HG03571 (cell line): Measurements from ENCODE around the gene PPP2CA.
"Not testable (repeated sequence)": the region's sequence is repeated elsewhere in the genome, so short reads cannot be mapped to it uniquely, and the experiment has no call there.

Experiments used
- ATAC-seq: cut with Tn5 transposase; IDR thresholded peaks from one replicate; pipeline ENCODE4 v1.9.1; 2021; ENCODE audit not compliant: unreplicated experiment

PPP2CA gene

DNA sequence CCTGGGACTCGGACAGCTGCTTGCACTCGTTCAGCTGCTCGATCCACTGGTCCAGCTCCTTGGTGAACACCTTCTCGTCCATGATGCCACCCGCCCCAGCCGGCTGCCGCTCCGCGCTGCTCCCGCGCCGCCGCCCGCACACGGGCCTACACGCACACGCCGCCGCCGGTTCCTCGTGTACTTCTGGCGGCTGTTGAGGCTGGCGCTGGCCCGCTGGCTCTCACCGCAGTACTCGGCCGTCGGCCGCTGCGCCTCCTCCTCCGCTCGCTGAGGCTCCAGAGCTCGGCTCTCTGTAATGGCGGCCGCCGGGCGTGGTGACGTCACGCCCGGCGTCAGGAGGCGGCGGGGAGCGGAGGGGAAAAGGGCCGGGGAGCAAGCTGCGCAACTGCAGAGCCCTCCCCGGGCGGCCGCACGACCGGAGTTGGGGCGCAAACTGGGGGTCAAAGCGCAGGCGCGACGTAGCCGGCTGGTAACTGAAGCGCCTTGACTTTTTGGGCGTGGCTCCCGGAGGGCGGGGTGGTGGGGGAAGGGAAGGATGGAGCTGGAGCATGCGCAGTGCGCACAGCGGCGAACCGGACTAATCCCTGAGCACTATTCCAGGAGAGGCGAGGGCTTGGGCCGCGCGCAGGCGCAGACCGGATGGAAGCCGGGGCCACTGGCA, at the start of gene PPP2CA:
Gene PPP2CA, minus strand, starts transcription at position 294 of the 661 bp plus-strand sequence. Its CDS starts 212 bp downstream, at position 82.
- ATAC-seq: peak; percentile 82

DNA sequence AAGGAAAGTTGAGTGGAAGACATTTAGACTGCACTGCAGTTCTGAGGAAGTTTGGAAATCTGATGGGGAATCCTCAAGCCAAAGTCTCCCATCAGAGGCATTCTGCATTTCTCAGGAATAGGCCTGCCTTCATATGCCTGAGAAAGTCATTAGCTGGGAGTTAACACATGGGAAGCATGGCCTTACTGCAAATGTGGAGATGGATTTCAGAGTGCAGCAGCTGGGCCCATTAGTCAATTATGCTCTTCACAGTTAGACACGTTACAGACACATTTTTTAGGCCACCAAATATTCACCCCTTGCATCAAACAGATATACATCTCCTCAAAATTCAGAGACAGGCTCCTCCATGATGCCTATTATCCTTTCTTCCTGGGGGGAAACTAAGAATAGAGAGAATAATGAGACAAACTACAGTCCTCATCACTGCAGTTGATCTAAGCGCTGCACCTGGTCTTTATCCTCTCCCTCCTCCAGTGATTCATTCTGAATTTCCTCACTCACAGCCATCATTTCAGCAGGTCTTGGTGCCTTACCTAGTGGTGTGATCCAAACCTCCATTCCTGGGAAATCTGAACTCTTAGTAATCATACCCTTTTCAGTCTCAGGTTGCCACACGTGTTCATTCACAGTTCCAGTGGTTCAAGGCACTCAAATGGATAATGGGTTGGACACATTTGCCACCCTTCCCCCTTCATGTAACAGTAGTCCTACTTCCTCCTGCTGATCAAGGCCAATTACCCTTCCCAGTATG, 47.9 kb upstream of the PPP2CA start:
- no peak for ATAC-seq

DNA sequence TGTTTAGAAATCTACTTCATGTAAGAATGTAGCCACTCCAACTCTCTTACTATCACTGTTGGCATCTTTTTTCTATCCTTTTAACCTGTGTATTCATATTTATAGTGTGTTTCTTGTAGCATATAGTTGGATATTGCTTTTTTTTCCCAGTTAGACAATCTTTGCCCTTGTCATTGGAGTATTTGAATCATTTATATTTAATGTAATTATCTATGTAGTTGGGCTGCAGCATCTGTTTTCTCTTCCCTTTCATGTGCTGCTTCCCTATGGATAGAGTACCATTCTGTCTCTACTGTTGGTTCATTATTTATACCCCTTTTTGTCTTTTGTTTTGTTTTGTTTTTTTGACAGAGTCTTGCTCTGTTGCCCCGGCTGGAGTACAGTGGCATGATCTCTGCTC, 45.2 kb upstream of the PPP2CA start:
- ATAC-seq: no peak

DNA sequence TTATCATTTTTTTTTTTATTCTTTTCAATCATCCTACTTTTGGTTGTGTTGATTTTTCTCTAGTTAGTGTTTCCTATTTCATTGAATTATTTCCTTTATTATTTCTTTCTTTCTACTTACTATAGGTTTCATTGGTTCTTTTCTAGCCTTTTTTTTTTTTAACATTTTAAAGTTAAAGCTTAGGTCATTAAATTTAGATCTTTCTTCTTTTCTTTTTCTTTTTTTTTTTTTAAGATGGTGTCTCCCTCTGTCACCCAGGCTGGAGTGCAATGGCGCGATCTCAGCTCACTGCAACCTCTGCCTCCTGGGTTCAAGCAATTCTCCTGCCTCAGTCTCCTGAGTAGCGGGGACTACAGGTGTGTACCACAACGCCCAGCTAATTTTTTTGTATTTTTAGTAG, 43.0 kb upstream of the PPP2CA start:
- no peak for ATAC-seq

DNA sequence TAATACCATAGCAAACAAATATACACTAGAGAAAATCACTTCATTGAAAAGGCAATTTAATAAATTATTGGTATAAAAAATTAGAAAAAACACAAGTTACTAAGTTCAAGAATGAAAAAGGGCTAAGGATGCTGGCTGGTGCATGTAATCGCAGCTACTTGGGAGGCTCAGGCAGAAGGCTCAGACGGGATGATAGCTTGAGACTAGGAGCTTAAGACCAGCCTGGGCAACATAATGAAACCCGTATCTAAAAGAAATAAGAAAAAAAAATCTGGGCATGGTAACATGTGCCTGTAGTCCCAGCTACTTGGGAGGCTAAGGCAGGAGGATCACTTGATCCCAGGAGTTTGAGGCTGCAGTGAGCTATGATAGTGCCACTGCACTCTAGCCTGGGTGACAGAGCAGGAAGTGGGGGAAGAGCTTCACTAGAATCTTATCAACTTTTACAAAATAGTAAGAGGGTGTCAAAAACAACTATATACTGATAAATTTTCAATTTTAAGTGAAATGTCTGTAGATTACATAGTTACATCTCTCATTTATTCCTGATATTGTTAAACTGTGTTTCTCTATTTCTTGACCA, 42.2 kb upstream of the PPP2CA start:
- ATAC-seq: no peak

DNA sequence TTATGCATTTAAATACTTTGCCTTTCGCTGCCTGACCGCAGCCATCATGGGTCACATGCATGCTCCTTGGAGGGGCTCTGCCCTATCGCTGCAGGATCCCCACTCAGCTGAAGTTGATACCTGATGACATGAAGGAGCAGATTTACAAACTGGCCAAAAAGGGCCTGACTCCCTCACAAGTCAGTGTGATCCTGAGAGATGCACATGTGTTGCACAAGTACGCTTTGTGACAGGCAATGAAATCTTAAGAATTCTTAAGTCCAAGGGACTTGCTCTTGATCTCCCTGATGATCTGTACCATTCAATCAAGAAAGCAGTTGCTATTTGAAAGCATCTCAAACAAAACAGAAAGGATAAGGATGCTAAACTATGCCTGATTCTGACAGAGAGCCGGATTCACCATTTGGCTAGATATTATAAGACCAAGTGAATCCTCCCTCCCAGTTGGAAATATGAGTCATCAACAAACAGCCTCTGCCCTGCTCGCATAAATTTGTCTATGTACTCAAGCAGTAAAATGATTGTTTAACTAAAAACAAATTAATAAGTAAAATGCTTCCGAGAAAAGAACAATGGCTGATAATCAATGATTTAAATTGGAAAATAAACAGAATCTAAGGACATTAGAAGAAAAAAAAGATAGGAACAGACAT, 41.6 kb upstream of the PPP2CA start:
- no peak for ATAC-seq

DNA sequence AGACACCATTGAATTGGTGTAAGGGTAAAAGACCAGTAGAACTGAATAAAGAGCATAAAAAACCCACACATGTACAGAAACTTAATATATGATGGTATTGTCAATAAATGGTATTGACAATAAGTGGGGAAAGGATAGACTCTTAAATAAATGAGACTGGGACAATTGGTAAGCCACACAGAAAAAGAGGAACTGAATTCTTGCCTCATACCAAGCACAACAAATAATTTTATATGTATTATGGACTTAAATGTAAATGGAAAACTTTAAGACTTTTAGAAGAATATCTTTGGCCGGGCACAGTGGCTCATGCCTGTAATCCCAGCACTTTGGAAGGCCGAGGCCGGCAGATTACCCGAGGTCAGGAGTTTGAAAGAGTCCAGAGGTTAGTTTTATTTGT, 37.9 kb upstream of the PPP2CA start:
- ATAC-seq: no peak

DNA sequence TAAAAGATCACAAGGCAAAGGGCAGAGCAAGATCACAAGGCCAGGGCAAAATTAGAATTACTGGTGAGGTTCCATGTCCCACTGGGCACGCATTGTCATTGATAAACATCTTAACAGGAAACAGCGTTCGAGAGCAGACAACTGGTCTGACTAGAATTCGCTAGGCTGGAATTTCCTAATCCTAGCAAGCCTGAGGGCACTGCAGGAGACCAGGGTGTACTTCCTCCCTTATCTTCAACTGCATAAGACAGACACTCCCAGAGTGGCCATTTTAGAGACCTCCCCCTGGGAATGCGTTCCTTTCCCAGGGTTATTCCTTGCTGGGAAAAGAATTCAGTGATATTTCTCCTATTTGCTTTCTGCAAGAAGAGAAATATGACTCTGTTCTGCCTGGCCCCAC, 36.8 kb upstream of the PPP2CA start:
- not testable (repeated sequence) for ATAC-seq

DNA sequence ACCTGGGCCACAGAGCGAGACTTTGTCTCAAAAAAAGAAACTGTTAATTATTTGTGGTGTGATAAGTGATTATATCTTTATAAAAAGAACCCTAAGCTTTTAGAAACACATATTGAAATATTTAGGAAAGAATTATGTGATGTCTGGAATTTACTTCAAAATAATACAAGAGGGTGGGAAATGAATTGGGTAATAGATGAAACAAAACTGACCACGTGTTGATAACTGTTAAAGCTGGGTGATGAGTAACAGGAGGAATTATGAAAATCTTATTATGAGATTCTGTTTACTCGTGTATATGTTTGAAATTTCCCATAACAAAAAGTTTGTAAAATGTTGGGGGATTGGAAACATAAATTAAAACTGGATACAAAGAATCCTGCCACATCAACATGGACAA, 33.0 kb upstream of the PPP2CA start:
- ATAC-seq: no peak

DNA sequence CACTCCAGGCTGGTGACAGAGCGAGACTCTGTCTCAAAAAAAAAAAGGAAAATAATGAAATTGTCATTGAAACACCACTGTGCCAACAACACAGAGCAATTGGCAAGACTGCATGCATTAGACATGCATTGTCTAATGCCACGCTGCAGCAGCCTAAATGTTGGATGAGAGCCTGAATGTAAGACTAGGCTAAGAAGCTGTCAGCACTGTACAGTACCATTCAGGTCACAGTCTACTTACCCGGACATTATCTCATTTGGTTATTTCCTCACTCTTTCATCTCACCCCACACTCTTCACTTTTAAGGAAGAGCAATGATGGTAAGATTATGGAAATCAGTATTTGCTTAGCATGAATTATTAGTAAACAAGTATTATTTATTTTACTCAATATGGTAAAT, 31.3 kb upstream of the PPP2CA start:
- no peak for ATAC-seq

DNA sequence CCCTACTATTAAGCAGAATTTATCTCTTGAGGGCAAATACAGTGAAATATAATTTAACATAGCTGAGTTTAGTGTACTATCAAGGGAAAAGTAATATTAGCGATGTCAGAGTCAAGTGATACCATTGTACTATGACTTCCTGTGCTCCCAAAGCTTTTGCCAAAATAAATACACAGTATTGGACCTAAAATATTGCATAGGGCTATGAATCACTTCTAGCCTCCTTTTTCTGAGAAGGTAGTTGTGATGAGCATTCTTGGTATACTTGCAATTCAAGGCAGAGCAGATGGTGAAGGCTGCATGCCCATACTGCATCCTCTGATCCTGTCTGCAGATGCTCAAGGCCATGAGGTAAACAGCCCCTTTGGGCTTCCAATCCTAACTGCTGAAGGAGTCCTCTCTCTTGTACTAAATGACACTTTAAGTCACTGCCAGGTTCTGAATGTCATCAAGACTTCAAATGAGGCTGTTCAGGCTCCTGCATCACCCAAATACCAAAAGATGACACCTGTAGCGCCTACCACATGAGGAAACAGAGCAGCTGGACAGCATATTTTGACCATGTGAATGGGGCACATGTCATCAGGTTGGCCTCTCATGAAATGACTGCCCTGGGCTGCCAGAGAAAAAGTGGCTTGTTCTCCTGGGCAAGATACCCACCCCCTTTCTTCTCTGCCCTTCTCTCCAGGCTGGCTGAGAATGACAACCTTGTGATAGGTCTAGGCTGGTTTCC, 29.7 kb upstream of the PPP2CA start:
- no peak for ATAC-seq

DNA sequence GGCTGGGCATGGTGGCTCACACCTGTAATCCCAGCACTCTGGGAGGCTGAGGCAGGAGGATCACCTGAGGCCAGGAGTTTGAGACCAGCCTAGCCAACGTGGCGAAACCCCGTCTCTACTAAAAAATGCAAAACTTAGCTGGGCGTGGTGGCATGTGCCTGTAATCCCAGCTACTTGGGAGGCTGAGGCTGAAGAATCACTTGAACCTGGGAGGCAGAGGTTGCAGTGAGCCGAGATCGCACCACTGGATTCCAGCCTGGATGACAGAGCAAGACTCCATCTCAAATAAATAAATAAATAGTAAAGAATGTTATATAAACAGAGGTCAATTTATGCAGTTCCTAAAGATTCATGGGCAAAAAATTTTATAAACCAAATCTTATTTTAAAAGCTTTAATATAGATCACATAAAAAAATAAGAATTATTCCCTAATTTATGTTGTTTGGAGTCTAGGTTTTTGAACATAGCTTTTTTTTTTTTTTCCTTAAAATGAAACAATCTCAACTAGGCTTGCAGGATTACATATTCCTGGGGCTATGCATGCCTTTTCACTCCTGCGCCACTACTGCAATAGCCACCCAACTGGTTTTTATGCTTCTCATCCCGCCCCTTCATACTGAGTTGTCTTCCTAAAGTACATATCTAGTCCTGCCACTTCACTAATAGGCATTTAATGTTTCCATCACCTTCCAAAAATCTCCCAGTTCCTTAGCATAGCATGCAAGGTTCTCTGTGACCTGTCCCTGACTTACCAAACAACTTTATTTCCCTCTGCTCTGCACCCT, 27.7 kb upstream of the PPP2CA start:
- ATAC-seq: not testable (repeated sequence)

DNA sequence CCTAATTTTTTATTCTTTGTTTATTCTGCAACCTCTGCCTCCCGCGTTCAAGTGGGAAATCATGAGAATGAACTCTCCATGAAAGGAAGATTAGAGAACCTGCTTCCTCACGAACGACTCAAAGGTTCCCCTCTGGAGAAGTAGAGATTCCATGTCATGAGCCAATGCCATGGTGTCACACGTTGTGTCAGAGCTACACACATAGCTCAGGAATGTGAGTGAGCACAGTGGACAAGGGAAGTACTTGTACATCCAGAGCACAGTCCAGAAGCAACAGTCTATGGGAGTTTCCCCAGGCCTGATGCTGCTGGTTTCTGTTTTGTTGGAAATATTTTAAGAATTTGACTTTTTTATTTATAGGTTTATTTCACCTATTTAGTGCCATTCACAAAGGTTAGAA, 26.8 kb upstream of the PPP2CA start:
- no peak for ATAC-seq

DNA sequence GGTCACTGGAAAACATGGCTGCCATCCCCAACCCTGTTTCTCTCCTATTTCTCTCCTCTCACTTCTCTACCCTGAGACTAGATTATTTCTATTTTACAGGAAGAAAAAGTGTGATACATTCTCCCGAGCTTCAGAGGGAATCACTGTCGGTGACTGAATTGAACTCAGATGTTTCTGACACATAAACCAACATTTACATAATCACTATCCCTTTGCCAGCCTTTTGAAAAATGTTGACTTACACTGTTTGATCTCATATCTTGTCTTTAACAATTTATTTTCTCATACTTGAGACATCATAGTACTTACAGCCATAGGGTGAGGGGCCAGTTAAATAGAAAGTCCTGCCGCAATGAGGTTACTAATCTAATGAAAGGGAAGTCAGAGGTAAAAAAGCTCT, 25.1 kb upstream of the PPP2CA start:
- no peak for ATAC-seq

DNA sequence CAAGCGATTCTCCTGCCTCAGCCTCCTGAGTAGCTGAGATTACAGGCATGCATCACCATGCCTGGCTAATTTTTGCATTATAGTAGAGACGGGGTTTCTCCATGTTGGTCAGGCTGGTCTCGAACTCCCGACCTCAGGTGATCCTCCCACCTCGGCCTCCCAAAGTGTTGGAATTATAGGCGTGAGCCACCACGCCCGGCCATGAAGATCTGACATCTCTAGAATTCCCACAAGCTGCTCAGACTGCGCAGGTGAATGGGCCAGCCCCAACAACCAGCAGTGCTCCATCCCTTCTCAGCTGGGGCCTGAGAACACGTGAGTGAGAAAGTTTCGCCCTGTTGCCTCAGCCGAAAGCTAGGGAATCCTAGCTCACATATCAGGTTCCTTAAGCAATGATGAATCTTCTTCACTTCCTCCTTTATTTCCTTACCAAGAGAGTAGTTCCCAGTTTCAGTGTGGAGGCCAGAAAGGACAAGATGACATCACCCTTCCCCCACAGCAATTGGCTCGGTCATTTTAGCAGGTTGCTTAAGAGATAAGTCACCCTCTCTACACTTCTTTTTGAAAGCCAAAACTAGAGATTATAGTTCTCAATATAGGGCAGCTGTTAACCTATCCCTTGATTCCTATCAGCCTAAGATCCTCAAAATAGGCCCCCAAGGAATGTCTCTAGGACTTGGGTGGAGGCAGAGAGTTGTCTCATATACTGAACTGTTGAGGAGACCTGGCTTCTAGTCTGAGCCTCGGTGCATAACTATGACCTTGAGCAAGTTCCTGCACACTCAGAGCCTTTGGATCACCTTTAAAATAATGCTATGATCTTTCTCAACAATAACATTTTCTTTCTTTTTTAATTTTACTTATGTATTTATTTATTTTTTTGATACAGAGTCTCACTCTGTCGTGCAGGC, 23.9 kb upstream of the PPP2CA start:
- ATAC-seq: no peak

DNA sequence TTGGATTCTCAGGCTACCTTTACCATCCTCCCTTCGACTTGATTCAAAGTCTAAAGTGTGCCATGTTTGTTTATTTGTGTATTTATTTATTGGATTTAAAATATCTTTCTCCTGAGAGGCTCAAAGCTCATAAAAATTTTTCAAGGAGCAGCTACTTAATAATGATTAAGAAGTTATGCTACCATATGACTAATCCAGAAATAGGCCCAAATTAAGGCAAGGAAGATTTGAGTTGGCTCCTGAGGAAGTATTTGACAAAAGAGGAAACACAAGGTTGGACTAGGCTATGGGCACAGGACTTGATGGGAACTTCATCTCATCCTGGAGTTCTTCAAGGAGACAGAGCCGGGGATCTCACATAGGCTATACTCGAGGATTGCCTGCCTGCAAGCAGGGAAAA, 22.4 kb upstream of the PPP2CA start:
- no peak for ATAC-seq

DNA sequence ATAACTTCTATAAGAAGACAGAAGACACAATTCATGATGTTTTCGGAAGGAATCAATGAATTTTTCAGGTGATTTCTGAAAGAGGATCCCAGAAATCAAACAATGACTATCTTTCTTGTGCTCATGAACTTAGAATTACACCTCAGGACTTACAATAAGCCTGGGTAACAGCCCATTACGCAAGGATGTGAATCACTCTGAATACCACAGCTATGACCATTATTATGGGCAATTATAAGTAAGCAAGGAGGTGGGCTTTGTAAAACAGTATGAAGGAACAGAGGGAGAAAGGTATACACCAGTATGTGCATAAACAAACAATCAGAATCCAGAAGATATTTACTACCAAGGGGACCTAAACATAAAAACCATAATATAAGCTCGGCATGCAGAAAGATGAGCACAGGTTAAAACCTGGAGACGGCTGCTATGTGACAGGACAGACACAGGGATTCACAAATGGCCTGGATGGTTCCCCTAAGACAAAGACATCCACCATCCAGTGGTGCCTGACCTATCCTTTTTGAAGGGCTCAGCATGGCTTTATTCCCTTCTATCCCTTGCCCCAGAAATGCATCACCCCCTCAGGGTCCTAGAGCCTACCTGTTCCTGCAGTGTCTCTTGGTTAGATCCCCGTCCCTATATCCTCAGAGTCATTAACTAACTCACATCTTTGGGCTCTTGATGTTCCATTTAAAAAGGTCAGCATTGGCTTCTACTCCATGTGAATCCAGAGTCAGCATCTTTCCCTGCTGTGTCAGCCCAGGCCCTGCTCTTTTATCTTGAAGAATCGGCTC, 21.8 kb upstream of the PPP2CA start:
- ATAC-seq: no peak

DNA sequence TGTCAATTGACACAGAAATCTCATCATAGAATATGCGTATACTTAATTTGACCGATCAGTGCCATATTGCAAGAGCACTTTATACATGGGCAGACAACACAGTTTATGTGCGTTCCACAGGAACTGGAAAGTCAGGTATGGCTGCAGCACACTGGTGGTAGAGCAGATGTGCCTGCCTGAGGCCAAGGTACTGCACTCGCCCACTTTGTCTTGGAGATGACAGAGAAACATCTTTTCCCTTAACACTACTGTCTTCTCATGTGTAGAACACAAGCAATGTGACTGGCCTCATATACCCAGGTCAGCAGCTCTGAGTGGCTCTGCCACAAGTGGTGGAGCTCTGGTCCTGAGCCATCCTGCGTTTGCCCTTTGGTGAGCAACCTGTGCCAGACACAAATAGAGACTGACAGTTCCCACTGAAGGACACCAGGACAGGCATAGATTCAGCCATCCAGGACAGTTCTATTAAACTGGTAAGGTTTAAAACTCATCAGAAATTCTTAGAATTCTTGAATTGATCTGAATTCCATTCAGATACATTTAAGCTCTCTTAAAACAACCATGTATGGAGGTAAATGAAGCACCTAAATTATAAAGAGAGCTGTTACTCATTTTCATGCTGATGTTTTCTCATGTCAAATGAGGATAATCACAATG, 21.0 kb upstream of the PPP2CA start:
- ATAC-seq: no peak
